Dedifferentiated amniotic fluid mesenchymal stem cell (primary cell): ENCODE results near the gene TCF4.
"Not testable (repeated sequence)": the region's sequence is repeated elsewhere in the genome, so short reads cannot be mapped to it uniquely, and the experiment has no call there.

Experiments
- DNase-seq: peaks from one replicate; pipeline ENCODE4 v3.0.0-alpha.2; 2016; ENCODE audit errors: extremely low spot score

TCF4 gene

DNA sequence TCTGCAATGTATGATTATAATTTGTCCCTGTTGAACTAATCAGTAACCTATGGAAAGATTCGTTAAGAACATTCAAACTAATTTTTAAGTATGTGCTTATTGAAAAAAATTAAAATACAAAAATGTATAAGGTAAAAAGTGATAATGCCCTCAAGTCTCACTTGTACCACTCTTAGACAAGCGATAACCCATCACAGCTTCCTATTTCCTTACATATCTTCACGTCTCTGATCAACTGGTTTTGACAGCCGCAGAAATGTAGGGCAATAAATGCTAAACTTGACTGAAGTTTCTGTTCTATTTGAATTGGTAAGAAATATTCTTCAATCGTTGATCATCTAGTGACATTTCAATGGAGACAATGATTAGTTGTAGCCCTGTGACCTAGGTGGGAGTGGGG is 112.5 kb downstream of the TCF4 start:
- no peak for DNase-seq

DNA sequence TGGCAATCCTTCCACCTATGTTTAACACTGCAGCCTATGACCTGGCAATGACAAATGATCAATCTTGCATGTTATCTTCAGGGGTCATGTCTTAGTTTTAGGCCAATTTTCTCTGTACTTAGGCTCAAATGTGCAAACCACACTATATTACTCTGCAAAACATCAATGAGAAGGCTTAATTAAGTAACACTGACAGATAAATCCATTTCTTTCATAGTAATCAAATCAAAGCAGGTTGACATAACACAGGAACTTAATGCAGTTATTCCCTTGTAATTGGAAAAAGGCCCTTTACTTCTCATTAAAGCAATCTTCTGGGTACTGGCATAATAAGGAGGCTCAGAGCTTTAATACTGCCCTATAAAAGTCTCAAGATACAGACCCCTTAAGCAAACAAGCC is 114.4 kb downstream of the TCF4 start:
- DNase-seq: no peak

DNA sequence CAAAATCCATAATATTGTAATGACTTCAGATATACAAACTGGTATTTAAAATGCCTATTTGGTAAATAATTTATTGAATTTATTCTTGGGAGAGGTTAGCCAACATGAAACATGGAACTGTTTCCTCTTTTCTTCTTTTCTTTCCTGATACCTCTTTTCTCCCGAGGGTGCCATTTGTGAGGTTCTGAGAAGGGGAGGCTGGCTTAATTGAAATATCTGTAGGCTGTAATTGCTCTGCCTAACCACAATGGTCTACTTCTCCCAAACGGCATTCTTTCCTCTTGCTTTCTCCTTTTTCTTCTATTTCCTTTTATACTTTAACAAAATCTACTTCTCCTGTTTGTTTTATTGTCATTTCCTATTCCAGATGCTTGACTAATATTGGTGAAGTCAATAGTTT is 114.9 kb downstream of the TCF4 start:
- DNase-seq: no peak

GRCh38 chr18:55470826-55471225 is 117.2 kb downstream of the TCF4 start:
- no peak for DNase-seq

GRCh38 chr18:55469134-55469533 is 118.9 kb downstream of the TCF4 start:
- DNase-seq: not testable (repeated sequence)

- DNase-seq: no peak
Observed at GRCh38 chr18:55466789-55467188, 121.2 kb downstream of the TCF4 start.

GRCh38 chr18:55465313-55465712 is 122.7 kb downstream of the TCF4 start:
- DNase-seq: no peak

DNA sequence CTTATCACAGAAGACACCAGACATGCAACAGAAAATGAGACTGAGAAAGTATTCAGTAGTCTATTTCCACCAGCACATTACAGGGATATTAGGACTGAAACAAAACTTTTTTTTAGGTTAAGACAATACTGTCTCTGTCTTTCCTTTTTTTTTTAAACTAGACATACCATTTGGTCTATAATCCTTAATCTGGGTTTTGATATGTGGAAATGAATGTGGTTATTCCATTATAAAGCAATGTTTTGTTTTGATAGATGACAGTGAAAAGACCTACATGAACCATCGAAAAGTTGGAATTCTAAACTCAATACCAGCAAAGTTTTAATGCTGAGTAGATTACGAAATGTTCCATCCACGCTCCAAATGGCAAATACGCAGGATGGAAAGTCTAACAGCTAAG is 123.4 kb downstream of the TCF4 start:
- DNase-seq: no peak

- no peak for DNase-seq
Observed at GRCh38 chr18:55462652-55463051, 125.3 kb downstream of the TCF4 start.

DNA sequence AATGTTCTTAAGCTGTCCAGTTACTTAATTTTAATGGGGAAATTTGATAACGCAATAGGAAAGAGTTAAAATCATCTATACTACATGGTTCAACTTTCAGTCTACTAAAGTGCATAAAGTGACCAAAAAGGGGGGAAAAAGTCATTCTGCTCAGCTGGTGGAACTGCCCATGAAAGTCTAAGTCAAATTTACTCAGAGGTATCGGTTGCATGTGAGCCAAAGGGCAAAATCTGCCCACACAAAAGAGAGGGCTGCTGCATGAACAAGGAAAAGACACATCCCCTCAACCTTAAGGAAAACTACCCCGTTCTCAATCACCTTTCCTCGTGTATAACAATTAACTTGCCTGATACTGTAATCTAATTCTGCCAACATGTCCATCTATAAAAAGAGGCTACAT is 126.1 kb downstream of the TCF4 start:
- no peak for DNase-seq

DNA sequence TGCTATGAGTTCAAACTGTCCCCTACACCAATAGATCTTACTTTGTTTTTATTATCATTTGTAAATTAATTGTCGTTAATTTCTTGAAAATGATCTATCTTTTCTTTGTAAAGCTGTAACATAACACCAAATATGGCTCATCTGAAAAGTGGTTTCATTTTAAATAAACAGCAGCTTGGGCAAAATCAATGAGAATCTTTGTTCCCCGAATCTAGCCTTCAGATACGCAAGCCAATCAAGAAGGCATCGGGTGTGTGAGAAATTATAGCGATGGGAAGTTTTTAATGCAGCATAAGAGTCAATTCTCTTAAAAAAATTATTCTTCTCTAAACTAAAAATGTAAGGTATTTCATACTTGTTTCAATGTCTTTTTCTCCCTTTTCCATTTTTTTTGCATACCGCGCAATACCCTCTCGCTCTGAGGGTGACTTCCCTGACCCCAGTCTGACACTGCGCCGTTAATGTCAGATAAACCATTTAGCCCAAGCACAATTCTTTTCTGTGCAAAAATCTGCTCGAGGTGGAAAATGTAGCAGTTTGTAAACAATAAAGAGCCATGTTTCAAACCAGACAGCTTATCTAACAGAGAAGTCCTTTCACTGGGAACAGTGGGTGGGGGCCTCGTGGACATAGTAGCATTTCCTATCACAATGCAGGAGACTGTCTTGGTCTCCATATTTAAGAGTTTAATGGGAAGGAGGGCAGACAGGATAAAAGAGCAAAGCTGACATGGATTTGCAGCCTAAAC is 129.4 kb downstream of the TCF4 start:
- DNase-seq: no peak

DNA sequence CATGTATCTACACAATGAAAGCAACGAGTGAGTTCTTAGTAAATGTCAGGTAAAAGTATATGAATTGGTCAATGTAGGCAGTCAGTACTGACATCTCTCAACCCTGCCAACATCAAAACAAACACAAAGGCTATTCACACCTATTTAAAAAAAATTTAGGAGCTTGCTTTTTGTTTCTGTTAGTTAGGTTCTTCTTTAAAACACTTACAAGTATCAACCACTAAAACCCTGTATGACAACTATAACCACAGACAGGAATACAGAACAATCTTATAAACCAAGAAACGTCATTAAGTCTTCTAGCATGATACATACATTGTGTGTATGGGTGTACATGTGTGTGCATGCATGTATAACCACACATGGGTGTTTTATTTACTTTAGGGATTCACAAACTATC is 131.0 kb downstream of the TCF4 start:
- no peak for DNase-seq

GRCh38 chr18:55455938-55456337 is 132.1 kb downstream of the TCF4 start:
- no peak for DNase-seq

GRCh38 chr18:55453186-55453585 is 134.8 kb downstream of the TCF4 start:
- no peak for DNase-seq

DNA sequence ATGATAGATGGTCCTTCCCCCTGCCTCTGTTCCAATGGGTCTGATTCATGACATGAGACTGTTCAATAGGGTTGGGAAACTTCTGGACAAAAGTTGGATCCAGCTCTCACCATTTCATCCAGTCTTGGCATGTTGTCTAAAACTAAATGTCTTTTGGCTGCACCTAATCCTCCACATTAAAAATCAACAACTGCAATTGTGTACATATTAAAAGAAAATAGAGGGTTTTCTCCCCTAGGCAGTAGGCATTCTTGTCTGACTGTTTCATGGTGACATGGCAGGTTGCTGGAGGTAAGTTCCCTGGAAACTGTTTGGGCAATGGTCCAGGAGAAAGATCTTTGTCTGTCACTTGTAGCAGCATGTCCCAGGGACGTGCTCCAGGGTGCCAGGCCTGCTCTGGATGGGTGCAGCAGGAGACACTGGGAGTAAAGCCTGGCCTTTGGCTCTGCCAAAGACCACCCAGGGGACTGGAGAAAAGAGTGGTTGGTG is 135.8 kb downstream of the TCF4 start:
- DNase-seq: no peak

- DNase-seq: no peak
Observed at GRCh38 chr18:55449412-55450140, 138.4 kb downstream of the TCF4 start.

DNA sequence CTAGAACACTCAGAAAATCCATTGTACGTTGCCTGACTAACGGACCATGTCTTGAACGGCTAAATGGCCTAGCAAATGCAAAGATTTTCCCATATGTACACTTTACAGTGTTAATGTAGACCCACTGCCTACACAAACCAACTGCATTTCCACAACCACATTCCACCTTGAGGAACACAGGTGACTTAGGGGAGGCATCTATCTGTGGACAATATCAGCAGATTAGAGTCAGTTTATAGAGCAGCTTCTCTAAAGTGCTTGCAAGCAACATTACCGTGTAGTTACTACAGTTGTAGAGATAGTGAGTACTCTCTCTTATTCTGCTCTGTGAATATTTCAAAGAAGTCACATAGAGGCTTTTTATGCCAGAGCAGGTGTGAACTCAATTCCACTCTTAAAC is 139.6 kb downstream of the TCF4 start:
- no peak for DNase-seq

- DNase-seq: no peak
Observed at GRCh38 chr18:55447672-55448018, 140.3 kb downstream of the TCF4 start.

- no peak for DNase-seq
Observed at GRCh38 chr18:55446996-55447671, 140.9 kb downstream of the TCF4 start.

GRCh38 chr18:55444536-55444935 is 143.5 kb downstream of the TCF4 start:
- no peak for DNase-seq

- no peak for DNase-seq
Observed at GRCh38 chr18:55443776-55444175, 144.2 kb downstream of the TCF4 start.

GRCh38 chr18:55442561-55442960 is 145.4 kb downstream of the TCF4 start:
- no peak for DNase-seq

GRCh38 chr18:55440988-55441387 is 147.0 kb downstream of the TCF4 start:
- DNase-seq: no peak
